ENCODE measurements around the gene GIPC2.
"Not testable (repeated sequence)": the region's sequence is repeated elsewhere in the genome, so short reads cannot be mapped to it uniquely, and the experiment has no call there.

GIPC2 gene

GRCh38 chr1:78036450-78036849 lies 9.3 kb upstream of the GIPC2 start:
- DNase-seq (ENCODE audit: low spot score) = no peak

GRCh38 chr1:78038071-78038470 lies 7.7 kb upstream of the GIPC2 start:
- no peak for DNase-seq (ENCODE audit: low spot score)

- no peak for DNase-seq (ENCODE audit: low spot score)
These were observed 7.3 kb upstream of the GIPC2 start for GRCh38 chr1:78038491-78038939.

- DNase-seq (ENCODE audit: low spot score) = no peak
These were observed 5.2 kb upstream of the GIPC2 start for GRCh38 chr1:78040484-78041089.

- no peak for DNase-seq (ENCODE audit: low spot score)
These were observed 2.3 kb upstream of the GIPC2 start for GRCh38 chr1:78043436-78043835.

- DNase-seq (ENCODE audit: low spot score) = no peak
These were observed 787 bp upstream of the GIPC2 start for GRCh38 chr1:78044796-78045562.

GRCh38 chr1:78045563-78045925 lies 222 bp upstream of the GIPC2 start:
- no peak for DNase-seq (ENCODE audit: low spot score)

- no peak for DNase-seq (ENCODE audit: low spot score)
These were observed 1.3 kb downstream of the GIPC2 start for GRCh38 chr1:78047106-78047505.

GRCh38 chr1:78047631-78048030 lies 1.9 kb downstream of the GIPC2 start:
- DNase-seq (ENCODE audit: low spot score) = no peak

GRCh38 chr1:78048446-78048845 lies 2.7 kb downstream of the GIPC2 start:
- DNase-seq (ENCODE audit: low spot score) = no peak

GRCh38 chr1:78049396-78049795 lies 3.6 kb downstream of the GIPC2 start:
- no peak for DNase-seq (ENCODE audit: low spot score)

- no peak for DNase-seq (ENCODE audit: low spot score)
These were observed 5.2 kb downstream of the GIPC2 start for GRCh38 chr1:78051005-78051404.

GRCh38 chr1:78052685-78053405 lies 7.1 kb downstream of the GIPC2 start:
- no peak for DNase-seq (ENCODE audit: low spot score)

GRCh38 chr1:78053498-78053897 lies 7.7 kb downstream of the GIPC2 start:
- no peak for DNase-seq (ENCODE audit: low spot score)

- DNase-seq (ENCODE audit: low spot score) = no peak
These were observed 8.8 kb downstream of the GIPC2 start for GRCh38 chr1:78054559-78054958.

- DNase-seq (ENCODE audit: low spot score) = no peak
These were observed 9.2 kb downstream of the GIPC2 start for GRCh38 chr1:78054972-78055371.

GRCh38 chr1:78055565-78056132 lies 9.9 kb downstream of the GIPC2 start:
- no peak for DNase-seq (ENCODE audit: low spot score)

GRCh38 chr1:78058670-78059069 lies 12.9 kb downstream of the GIPC2 start:
- DNase-seq (ENCODE audit: low spot score) = no peak

- DNase-seq (ENCODE audit: low spot score) = no peak
These were observed 15.2 kb downstream of the GIPC2 start for GRCh38 chr1:78060857-78061563.

GRCh38 chr1:78061825-78062523 lies 16.2 kb downstream of the GIPC2 start:
- DNase-seq (ENCODE audit: low spot score) = no peak

GRCh38 chr1:78064886-78065285 lies 19.1 kb downstream of the GIPC2 start:
- not testable (repeated sequence) for DNase-seq (ENCODE audit: low spot score)
